ENCODE data around the gene GPR179. TPM values are rescaled to one million over a fixed set of nuclear protein-coding genes. Genes with fewer than 3 reads are reported as not detected.
"Not testable (repeated sequence)": the region's sequence is repeated elsewhere in the genome, so short reads cannot be mapped to it uniquely, and the experiment has no call there.

The GPR179 gene
- total RNA-seq, 1 experiment from 2014 or later, result not detected

- H4K8ac ChIP-seq (replicated peaks; ENCODE audit: insufficient read length, low read depth, low read length); H4K20me1 ChIP-seq (ENCODE audit: control insufficient read depth, insufficient read depth, insufficient read length); H3K4me3 Mint-ChIP-seq; H2BK20ac ChIP-seq (ENCODE audit: low read depth, low read length, poor library complexity, severe bottlenecking); H4K91ac ChIP-seq (ENCODE audit: insufficient read length, low read depth, low read length); H2BK12ac ChIP-seq (ENCODE audit: insufficient read length, low read depth, low read length); H3K4me2 ChIP-seq (ENCODE audit: insufficient read depth, insufficient read length, low read length); H3K23ac ChIP-seq (ENCODE audit: insufficient read length, low read depth, low read length); H2BK120ac ChIP-seq (ENCODE audit: low read depth, low read length, poor library complexity, severe bottlenecking); H3K4me1 ChIP-seq (ENCODE audit: insufficient read depth, low read length); H3T11ph ChIP-seq (ENCODE audit: low read length); H3K4ac ChIP-seq (ENCODE audit: low read depth, low read length); H3K9ac ChIP-seq (ENCODE audit: extremely low read depth, insufficient read length, low read length); H2AFZ ChIP-seq (ENCODE audit: low read length); H3K56ac ChIP-seq (ENCODE audit: insufficient read length, low read depth, low read length); H3K27me3 Mint-ChIP-seq (ENCODE audit: low read depth); H3K14ac ChIP-seq (ENCODE audit: insufficient read depth, low read length); H3K27ac Mint-ChIP-seq; H3K9me3 Mint-ChIP-seq; H3K36me3 Mint-ChIP-seq (ENCODE audit: insufficient read depth in 1 of 3, low read depth in 3 of 3); H3K4me1 Mint-ChIP-seq; H3K9me3 ChIP-seq (ENCODE audit: control insufficient read depth, low read depth, low read length); H2AK5ac ChIP-seq (ENCODE audit: insufficient read length, low read length); H3K79me2 ChIP-seq (ENCODE audit: insufficient read depth, low read length); H3K18ac ChIP-seq (ENCODE audit: insufficient read length, low read depth, low read length); H3K23me2 ChIP-seq (ENCODE audit: insufficient read length, low read depth, low read length, poor library complexity, severe bottlenecking); H2BK15ac ChIP-seq (ENCODE audit: low read depth, low read length); H3K27ac ChIP-seq (ENCODE audit: insufficient read length, low read depth, low read length); H3K79me1 ChIP-seq (ENCODE audit: insufficient read depth, low read depth, low read length, poor library complexity, severe bottlenecking); H4K5ac ChIP-seq (ENCODE audit: insufficient read length, low read depth, low read length); H2BK5ac ChIP-seq (ENCODE audit: insufficient read length, low read length); H3K27me3 ChIP-seq (ENCODE audit: insufficient read depth, low read length): not testable (repeated sequence)
- DNase-seq, result peak; percentile 46
- WGBS (ENCODE audit: extremely low coverage, insufficient read length, low lambda C conversion rate), result no CpG with 5 or more reads among the region's 12 CpGs
- TF ChIP-seq, protein P1, sequence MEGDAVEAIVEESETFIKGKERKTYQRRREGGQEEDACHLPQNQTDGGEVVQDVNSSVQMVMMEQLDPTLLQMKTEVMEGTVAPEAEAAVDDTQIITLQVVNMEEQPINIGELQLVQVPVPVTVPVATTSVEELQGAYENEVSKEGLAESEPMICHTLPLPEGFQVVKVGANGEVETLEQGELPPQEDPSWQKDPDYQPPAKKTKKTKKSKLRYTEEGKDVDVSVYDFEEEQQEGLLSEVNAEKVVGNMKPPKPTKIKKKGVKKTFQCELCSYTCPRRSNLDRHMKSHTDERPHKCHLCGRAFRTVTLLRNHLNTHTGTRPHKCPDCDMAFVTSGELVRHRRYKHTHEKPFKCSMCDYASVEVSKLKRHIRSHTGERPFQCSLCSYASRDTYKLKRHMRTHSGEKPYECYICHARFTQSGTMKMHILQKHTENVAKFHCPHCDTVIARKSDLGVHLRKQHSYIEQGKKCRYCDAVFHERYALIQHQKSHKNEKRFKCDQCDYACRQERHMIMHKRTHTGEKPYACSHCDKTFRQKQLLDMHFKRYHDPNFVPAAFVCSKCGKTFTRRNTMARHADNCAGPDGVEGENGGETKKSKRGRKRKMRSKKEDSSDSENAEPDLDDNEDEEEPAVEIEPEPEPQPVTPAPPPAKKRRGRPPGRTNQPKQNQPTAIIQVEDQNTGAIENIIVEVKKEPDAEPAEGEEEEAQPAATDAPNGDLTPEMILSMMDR (conservative IDR thresholded peaks at IDR 0.05), result peak; percentile 55
Measured at GRCh38 chr17:38288217-38288827, 55.4 kb downstream of the GPR179 start.

- H3K4me2 ChIP-seq (ENCODE audit: insufficient read depth, insufficient read length, low read length); H3K4me3 Mint-ChIP-seq; H3K36me3 Mint-ChIP-seq (ENCODE audit: insufficient read depth in 1 of 3, low read depth in 3 of 3); H3K9me3 ChIP-seq (ENCODE audit: control insufficient read depth, low read depth, low read length); DNase-seq; H2BK20ac ChIP-seq (ENCODE audit: low read depth, low read length, poor library complexity, severe bottlenecking); H4K5ac ChIP-seq (ENCODE audit: insufficient read length, low read depth, low read length); H4K91ac ChIP-seq (ENCODE audit: insufficient read length, low read depth, low read length); H3K4ac ChIP-seq (ENCODE audit: low read depth, low read length); H3K14ac ChIP-seq (ENCODE audit: insufficient read depth, low read length); H3K27ac Mint-ChIP-seq; H3K9ac ChIP-seq (ENCODE audit: extremely low read depth, insufficient read length, low read length); H3K79me2 ChIP-seq (ENCODE audit: insufficient read depth, low read length); H3K9me3 Mint-ChIP-seq; H3K27me3 Mint-ChIP-seq (ENCODE audit: low read depth); H3K27me3 ChIP-seq (ENCODE audit: insufficient read depth, low read length); H2BK120ac ChIP-seq (ENCODE audit: low read depth, low read length, poor library complexity, severe bottlenecking); H3K4me1 ChIP-seq (ENCODE audit: insufficient read depth, low read length); H4K20me1 ChIP-seq (ENCODE audit: control insufficient read depth, insufficient read depth, insufficient read length); H3K23me2 ChIP-seq (ENCODE audit: insufficient read length, low read depth, low read length, poor library complexity, severe bottlenecking); H3T11ph ChIP-seq (ENCODE audit: low read length); H2BK5ac ChIP-seq (ENCODE audit: insufficient read length, low read length); H4K8ac ChIP-seq (replicated peaks; ENCODE audit: insufficient read length, low read depth, low read length); H3K18ac ChIP-seq (ENCODE audit: insufficient read length, low read depth, low read length); H3K27ac ChIP-seq (ENCODE audit: insufficient read length, low read depth, low read length); H3K56ac ChIP-seq (ENCODE audit: insufficient read length, low read depth, low read length); H2AK5ac ChIP-seq (ENCODE audit: insufficient read length, low read length); H2BK15ac ChIP-seq (ENCODE audit: low read depth, low read length); H3K79me1 ChIP-seq (ENCODE audit: insufficient read depth, low read depth, low read length, poor library complexity, severe bottlenecking); H2AFZ ChIP-seq (ENCODE audit: low read length); H3K23ac ChIP-seq (ENCODE audit: insufficient read length, low read depth, low read length); H2BK12ac ChIP-seq (ENCODE audit: insufficient read length, low read depth, low read length); H3K4me1 Mint-ChIP-seq: not testable (repeated sequence)
- WGBS (ENCODE audit: extremely low coverage, insufficient read length, low lambda C conversion rate), result no CpG with 5 or more reads among the region's 11 CpGs
Measured at GRCh38 chr17:38286501-38287091, 57.2 kb downstream of the GPR179 start.
